ENCODE results near the gene KRTAP17-1. TPM values are rescaled to one million over a fixed set of nuclear protein-coding genes. Genes with fewer than 3 reads are reported as not detected.

Gene KRTAP17-1
- total and polyA plus RNA-seq, 8 donors = not detected

DNA sequence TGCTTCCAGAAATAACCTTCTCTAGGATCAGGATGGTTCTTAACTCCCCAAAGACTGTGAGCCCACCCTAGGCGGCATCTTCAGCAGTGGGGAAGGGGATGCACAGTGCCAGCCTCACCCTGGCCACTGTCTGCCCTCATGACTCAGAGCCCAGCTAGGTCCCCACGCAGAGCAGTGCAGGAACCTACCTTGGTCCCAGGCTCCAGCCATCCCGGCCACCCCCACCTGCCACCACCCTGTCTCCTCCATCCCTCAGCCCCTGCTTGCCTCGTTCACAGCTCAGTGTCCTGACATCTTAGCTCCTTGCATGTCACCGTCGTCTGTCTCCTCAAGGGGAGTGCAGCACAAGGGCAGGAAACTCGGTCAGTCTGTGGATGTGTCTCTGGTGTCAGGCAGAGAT lies 16.1 kb upstream of the KRTAP17-1 start:
- DNase-seq (no peak), ATAC-seq (no peak)
- no peak overlapping the region for H3K4me3 ChIP-seq
- no peaks in the 10 kb centered on the region for H3K36me3 ChIP-seq
- no peaks in the 10 kb centered on the region for H3K27me3 ChIP-seq
- H3K4me1 ChIP-seq = no peaks in the 10 kb centered on the region
- H3K9me3 ChIP-seq = no peaks in the 10 kb centered on the region
- intact Hi-C loops (cut with DNase I) = no loop called here
- no peak overlapping the region for H3K27ac ChIP-seq
- TF ChIP-seq, protein P1, sequence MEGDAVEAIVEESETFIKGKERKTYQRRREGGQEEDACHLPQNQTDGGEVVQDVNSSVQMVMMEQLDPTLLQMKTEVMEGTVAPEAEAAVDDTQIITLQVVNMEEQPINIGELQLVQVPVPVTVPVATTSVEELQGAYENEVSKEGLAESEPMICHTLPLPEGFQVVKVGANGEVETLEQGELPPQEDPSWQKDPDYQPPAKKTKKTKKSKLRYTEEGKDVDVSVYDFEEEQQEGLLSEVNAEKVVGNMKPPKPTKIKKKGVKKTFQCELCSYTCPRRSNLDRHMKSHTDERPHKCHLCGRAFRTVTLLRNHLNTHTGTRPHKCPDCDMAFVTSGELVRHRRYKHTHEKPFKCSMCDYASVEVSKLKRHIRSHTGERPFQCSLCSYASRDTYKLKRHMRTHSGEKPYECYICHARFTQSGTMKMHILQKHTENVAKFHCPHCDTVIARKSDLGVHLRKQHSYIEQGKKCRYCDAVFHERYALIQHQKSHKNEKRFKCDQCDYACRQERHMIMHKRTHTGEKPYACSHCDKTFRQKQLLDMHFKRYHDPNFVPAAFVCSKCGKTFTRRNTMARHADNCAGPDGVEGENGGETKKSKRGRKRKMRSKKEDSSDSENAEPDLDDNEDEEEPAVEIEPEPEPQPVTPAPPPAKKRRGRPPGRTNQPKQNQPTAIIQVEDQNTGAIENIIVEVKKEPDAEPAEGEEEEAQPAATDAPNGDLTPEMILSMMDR (IDR thresholded peaks at IDR 0.05) = no peak

DNA sequence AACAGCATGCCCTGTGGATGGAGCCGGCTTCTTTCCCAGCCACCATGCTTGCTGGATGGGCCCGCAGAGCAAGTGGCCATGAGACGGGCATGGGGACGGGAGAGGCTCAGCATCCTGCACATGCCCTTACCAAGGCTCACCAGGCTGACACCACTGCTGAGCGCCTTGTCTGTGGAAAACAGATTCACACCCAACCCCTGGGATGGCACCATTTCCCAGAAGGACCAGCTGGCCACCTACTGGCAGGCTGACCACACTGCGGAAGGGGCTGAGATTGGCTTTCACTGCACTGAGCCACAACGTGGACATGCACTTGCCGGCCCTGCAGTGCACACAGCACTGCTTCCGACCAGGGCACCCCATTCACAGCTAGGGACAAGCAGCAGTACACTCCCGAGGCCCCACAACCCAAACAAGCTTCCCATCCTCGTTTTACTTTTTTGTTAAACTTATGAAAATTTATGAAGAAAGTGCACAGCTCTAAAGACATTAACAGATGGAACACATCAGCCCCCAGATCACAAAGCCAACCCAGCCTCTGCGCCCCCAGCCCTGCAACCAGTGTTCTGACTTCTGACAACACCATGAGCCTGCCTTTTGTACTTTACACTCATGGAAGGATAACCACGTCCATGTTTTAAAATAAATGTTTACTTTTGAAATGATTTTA lies 13.9 kb upstream of the KRTAP17-1 start:
- Histone ChIP-seq H3K4me3 (no peak overlapping the region), H3K9me3 (no peaks in the 10 kb centered on the region), H3K36me3 (no peaks in the 10 kb centered on the region), H3K4me1 (no peaks in the 10 kb centered on the region), H3K27me3 (no peaks in the 10 kb centered on the region), H3K27ac (no peak overlapping the region)
- intact Hi-C loops (cut with DNase I) = no loop called here
- TF ChIP-seq, protein P1 (IDR thresholded peaks at IDR 0.05) = peak; percentile 31 to 67
- peak; percentile 86 for ATAC-seq
- peak in 3 of 4 donors; percentile 24 to 74 (median 27) for DNase-seq

DNA sequence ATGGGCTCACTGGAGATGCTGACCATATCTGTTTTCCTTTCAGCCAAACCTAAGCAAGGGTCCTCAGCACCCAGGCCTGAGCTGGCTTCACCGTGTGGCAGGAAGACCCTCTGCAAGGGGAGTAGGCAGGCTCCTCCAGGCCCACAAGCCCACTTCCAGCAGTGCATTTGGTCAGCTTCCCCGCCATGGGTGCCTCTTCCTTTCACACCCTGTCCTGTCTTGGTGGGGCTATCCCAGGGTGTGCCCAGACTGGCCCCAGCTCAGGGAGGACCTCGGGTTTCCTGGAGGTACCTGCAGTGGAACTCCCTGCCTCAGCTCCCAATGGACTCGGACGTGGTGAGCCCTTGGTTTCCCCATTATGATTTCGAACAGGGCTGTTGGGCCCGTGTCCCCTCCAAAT lies 12.7 kb upstream of the KRTAP17-1 start:
- Histone ChIP-seq H3K4me3 (no peak overlapping the region), H3K27me3 (no peaks in the 10 kb centered on the region), H3K4me1 (no peaks in the 10 kb centered on the region), H3K36me3 (no peaks in the 10 kb centered on the region), H3K27ac (no peak overlapping the region), H3K9me3 (no peaks in the 10 kb centered on the region)
- TF ChIP-seq, protein P1 (IDR thresholded peaks at IDR 0.05) = no peak
- no peak for DNase-seq
- intact Hi-C loops (cut with DNase I) = no loop called here
- ATAC-seq = no peak

DNA sequence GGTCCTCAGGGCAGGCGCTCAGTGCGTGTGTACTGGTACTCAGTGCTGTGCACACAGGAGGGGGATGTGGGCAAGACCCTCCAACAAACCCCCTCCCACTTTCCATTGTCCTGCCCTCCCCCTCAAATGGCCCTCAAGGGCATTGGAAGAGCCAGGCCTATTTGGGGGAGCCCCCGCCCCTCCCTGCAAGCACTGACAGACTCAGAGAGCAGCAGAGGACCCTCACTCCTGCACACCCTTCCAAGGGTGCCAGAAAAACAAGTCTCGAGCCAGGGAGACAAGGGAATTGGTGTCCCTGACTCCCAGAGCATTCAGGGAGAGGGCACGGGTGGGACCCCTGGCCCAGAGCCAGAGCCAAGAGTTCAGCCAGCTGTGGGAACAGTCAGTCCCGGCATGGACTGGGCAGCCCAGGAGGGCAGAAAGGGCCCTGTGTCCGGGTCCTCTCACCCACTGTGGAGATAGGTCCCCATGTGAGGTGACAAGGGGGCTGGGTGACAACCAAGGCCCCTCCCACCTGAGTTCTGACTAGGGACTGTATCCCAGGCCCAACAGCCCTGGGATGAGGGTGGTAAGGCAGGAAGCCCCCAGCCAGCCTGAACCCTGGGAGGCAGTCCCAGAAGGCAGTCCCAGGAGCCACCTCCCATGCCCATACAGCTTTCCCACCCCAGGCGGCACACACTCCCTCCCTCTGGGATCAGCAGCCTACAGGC lies 12.1 kb upstream of the KRTAP17-1 start:
- ATAC-seq (no peak), DNase-seq (no peak)
- Histone ChIP-seq H3K4me3 (no peak overlapping the region), H3K27ac (no peak overlapping the region), H3K4me1 (no peaks in the 10 kb centered on the region), H3K36me3 (no peaks in the 10 kb centered on the region), H3K27me3 (no peaks in the 10 kb centered on the region), H3K9me3 (no peaks in the 10 kb centered on the region)
- intact Hi-C loops (cut with DNase I) = no loop called here
- TF ChIP-seq, protein P1 (IDR thresholded peaks at IDR 0.05) = no peak

Data from left lung (tissue), 10 donors.